Endothelial cell of umbilical vein (primary cell): ENCODE measurements around the gene ASF1A.

ENCODE experiments used
- EZH2 ChIP-seq: IDR thresholded peaks from 2 replicates; pipeline ENCODE4 v1.6.1; 2012; ENCODE audit warnings: borderline replicate concordance, low read depth, mild to moderate bottlenecking, moderate library complexity, low read length, inconsistent platforms; ENCODE audit not compliant: severe bottlenecking
- FOS ChIP-seq: IDR thresholded peaks from 2 replicates; pipeline ENCODE4 v1.6.1; 2011; ENCODE audit warnings: mild to moderate bottlenecking, low read length, moderate library complexity, borderline replicate concordance; ENCODE audit not compliant: insufficient read depth
- JUN ChIP-seq: IDR thresholded peaks from 2 replicates; pipeline ENCODE4 v1.6.1; 2011; ENCODE audit warnings: borderline replicate concordance, low read depth; ENCODE audit not compliant: insufficient read length, insufficient read depth
- MYC ChIP-seq: IDR thresholded peaks from one replicate; pipeline ENCODE4 v1.6.1; 2011; ENCODE audit warnings: mild to moderate bottlenecking, low read depth, low read length
- POLR2A ChIP-seq: IDR thresholded peaks from 2 replicates; pipeline ENCODE4 v1.6.1; 2012; ENCODE audit warnings: low read depth, mild to moderate bottlenecking, control low read depth, low read length
- POLR2AphosphoS5 ChIP-seq: IDR thresholded peaks from 2 replicates; pipeline ENCODE4 v1.6.1; 2012; ENCODE audit warnings: low read depth, mild to moderate bottlenecking, control low read depth, low read length, moderate library complexity; ENCODE audit not compliant: insufficient read depth
- TF ChIP-seq, protein P1 (sequence below), 2 donors: IDR thresholded peaks; 1 replicate in 1 of 2; 2 replicates in 1 of 2; pipeline ENCODE4 v1.5.1; 2011; ENCODE audit warnings: low read length in 2 of 2, mild to moderate bottlenecking in 2 of 2, moderate library complexity in 2 of 2, control low read depth in 1 of 2, inconsistent platforms in 1 of 2, low read depth in 1 of 2; ENCODE audit not compliant: insufficient read depth in 1 of 2; ENCODE audit errors: extremely low read depth in 1 of 2
- TF ChIP-seq, protein P2 (sequence below): IDR thresholded peaks from 2 replicates; pipeline ENCODE4 v1.6.1; 2011; ENCODE audit not compliant: insufficient read depth, insufficient read length

DNA sequence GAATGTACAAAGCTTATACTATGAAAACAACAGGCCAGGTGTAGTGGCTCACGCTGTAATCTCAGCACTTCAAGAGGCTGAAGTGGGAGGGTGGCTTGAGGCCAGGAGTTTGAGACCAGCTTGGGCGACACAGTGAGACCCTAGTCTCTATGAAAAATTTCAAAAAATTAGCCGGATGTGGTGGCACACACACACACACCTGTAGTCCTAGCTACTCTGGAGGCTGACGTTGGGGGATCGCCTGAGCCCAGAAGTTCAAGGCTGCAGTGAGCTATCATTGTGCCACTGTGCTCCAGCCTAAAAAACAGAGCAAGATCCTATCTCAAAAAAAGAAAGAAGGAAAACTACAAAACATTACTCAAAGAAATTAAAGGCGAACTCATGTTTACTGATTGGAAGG is 7.3 kb upstream of the ASF1A start:
- TF ChIP-seq POLR2A (no peak), MYC (no peak), POLR2AphosphoS5 (no peak), JUN (no peak), FOS (no peak), EZH2 (no peak)
- TF ChIP-seq, protein P1, sequence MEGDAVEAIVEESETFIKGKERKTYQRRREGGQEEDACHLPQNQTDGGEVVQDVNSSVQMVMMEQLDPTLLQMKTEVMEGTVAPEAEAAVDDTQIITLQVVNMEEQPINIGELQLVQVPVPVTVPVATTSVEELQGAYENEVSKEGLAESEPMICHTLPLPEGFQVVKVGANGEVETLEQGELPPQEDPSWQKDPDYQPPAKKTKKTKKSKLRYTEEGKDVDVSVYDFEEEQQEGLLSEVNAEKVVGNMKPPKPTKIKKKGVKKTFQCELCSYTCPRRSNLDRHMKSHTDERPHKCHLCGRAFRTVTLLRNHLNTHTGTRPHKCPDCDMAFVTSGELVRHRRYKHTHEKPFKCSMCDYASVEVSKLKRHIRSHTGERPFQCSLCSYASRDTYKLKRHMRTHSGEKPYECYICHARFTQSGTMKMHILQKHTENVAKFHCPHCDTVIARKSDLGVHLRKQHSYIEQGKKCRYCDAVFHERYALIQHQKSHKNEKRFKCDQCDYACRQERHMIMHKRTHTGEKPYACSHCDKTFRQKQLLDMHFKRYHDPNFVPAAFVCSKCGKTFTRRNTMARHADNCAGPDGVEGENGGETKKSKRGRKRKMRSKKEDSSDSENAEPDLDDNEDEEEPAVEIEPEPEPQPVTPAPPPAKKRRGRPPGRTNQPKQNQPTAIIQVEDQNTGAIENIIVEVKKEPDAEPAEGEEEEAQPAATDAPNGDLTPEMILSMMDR (IDR thresholded peaks at IDR 0.05; ENCODE audit: extremely low read depth in 1 of 2, insufficient read depth in 1 of 2, low read depth in 1 of 2, low read length in 2 of 2) = no peak
- TF ChIP-seq, protein P2, sequence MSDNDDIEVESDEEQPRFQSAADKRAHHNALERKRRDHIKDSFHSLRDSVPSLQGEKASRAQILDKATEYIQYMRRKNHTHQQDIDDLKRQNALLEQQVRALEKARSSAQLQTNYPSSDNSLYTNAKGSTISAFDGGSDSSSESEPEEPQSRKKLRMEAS = no peak
